ENCODE measurements around the gene MYLK. TPM values are rescaled to one million over a fixed set of nuclear protein-coding genes. Genes with fewer than 3 reads are reported as not detected.
A peak's percentile ranks its signal among the peaks of the same experiment; 100 is the strongest.
"Not testable (repeated sequence)": the region's sequence is repeated elsewhere in the genome, so short reads cannot be mapped to it uniquely, and the experiment has no call there.

Gene MYLK
- polyA plus RNA-seq, 3 donors: 148 to 187 (median 154) TPM

GRCh38 chr3:123728014-123728413 lies 156.1 kb downstream of the MYLK start:
- DNase-seq (ENCODE audit: low read depth in 3 of 3, low spot score in 2 of 3): no peak

GRCh38 chr3:123725652-123726400 lies 158.3 kb downstream of the MYLK start:
- DNase-seq (ENCODE audit: low read depth in 3 of 3, low spot score in 2 of 3): no peak

- DNase-seq (ENCODE audit: low read depth in 3 of 3, low spot score in 2 of 3): no peak
Observed at GRCh38 chr3:123724306-123724705, 159.8 kb downstream of the MYLK start.

- DNase-seq (ENCODE audit: low read depth in 3 of 3, low spot score in 2 of 3): peak in 2 of 3 donors; percentile 70 to 79
Observed at GRCh38 chr3:123723522-123724168, 160.5 kb downstream of the MYLK start.

GRCh38 chr3:123723070-123723469 lies 161.1 kb downstream of the MYLK start:
- no peak for DNase-seq (ENCODE audit: low read depth in 3 of 3, low spot score in 2 of 3)

GRCh38 chr3:123722456-123722855 lies 161.7 kb downstream of the MYLK start:
- DNase-seq (ENCODE audit: low read depth in 3 of 3, low spot score in 2 of 3): no peak

- no peak for DNase-seq (ENCODE audit: low read depth in 3 of 3, low spot score in 2 of 3)
Observed at GRCh38 chr3:123722021-123722420, 162.1 kb downstream of the MYLK start.

- DNase-seq (ENCODE audit: low read depth in 3 of 3, low spot score in 2 of 3): not testable (repeated sequence)
Observed at GRCh38 chr3:123721095-123721689, 162.9 kb downstream of the MYLK start.

GRCh38 chr3:123720638-123721037 lies 163.5 kb downstream of the MYLK start:
- no peak for DNase-seq (ENCODE audit: low read depth in 3 of 3, low spot score in 2 of 3)

GRCh38 chr3:123719862-123720453 lies 164.2 kb downstream of the MYLK start:
- no peak for DNase-seq (ENCODE audit: low read depth in 3 of 3, low spot score in 2 of 3)

GRCh38 chr3:123719061-123719756 lies 164.9 kb downstream of the MYLK start:
- DNase-seq (ENCODE audit: low read depth in 3 of 3, low spot score in 2 of 3): not testable (repeated sequence)

GRCh38 chr3:123718108-123718507 lies 166.0 kb downstream of the MYLK start:
- no peak for DNase-seq (ENCODE audit: low read depth in 3 of 3, low spot score in 2 of 3)

- DNase-seq (ENCODE audit: low read depth in 3 of 3, low spot score in 2 of 3): not testable (repeated sequence)
Observed at GRCh38 chr3:123717451-123717850, 166.7 kb downstream of the MYLK start.

GRCh38 chr3:123716411-123716810 lies 167.7 kb downstream of the MYLK start:
- no peak for DNase-seq (ENCODE audit: low read depth in 3 of 3, low spot score in 2 of 3)

GRCh38 chr3:123713211-123713610 lies 170.9 kb downstream of the MYLK start:
- no peak for DNase-seq (ENCODE audit: low read depth in 3 of 3, low spot score in 2 of 3)

GRCh38 chr3:123712077-123712860 lies 171.9 kb downstream of the MYLK start:
- DNase-seq (ENCODE audit: low read depth in 3 of 3, low spot score in 2 of 3): no peak

- no peak for DNase-seq (ENCODE audit: low read depth in 3 of 3, low spot score in 2 of 3)
Observed at GRCh38 chr3:123711356-123711755, 172.8 kb downstream of the MYLK start.

GRCh38 chr3:123708531-123708930 lies 175.6 kb downstream of the MYLK start:
- DNase-seq (ENCODE audit: low read depth in 3 of 3, low spot score in 2 of 3): no peak

GRCh38 chr3:123707641-123708040 lies 176.5 kb downstream of the MYLK start:
- not testable (repeated sequence) for DNase-seq (ENCODE audit: low read depth in 3 of 3, low spot score in 2 of 3)

- DNase-seq (ENCODE audit: low read depth in 3 of 3, low spot score in 2 of 3): no peak
Observed at GRCh38 chr3:123706871-123707270, 177.3 kb downstream of the MYLK start.

Measured in right renal cortex interstitium (tissue), 3 donors.